HepG2 (cell line): ENCODE data around the gene PRKCE. TPM values are rescaled to one million over a fixed set of nuclear protein-coding genes. Genes with fewer than 3 reads are reported as not detected.

Experiments
- ATAC-seq: fragments of 200-7000 bp; cut with Tn5 transposase; 3 replicates; pipeline ENCODE4 v1.9.1; 2020; ENCODE audit warnings: mild to moderate bottlenecking, moderate library complexity
- BruUV-seq: library from RNA; stranded (reverse); fragments of 400-500 nt; replicated peaks from 2 replicates; lab custom pipeline; 2021; lab: Mats Ljungman, UMichigan
- CTCF ChIA-PET: fragments of 300-600 bp; formaldehyde crosslinking; extraction: SDS; loops from one replicate; lab custom pipeline; 2021; ENCODE audit warnings: low total read pairs, inconsistent platforms, low intra/inter-chr PET ratio; lab: Yijun Ruan, JAX
- POLR2A ChIA-PET: fragments of 350-600 bp; sonication (Branson Sonifier 250); formaldehyde crosslinking; loops from one replicate; lab custom pipeline; 2020; ENCODE audit warnings: antibody characterized with exemption, inconsistent platforms; lab: Yijun Ruan, JAX
- DNase-seq: peaks from one replicate; pipeline ENCODE4 v3.0.0-alpha.2; 2015; ENCODE audit warnings: low spot score
- FAIRE-seq: peaks from 3 replicates; lab custom pipeline; 2011; peaks lifted over from hg19 to GRCh38; lab: Jason Lieb, UNC
- H2AFZ ChIP-seq: one replicate; pipeline ENCODE4 v1.6.1; 2011; ENCODE audit warnings: low read length, inconsistent platforms
- H3K27ac ChIP-seq: fragments of 300-600 bp; 3 replicates; pipeline ENCODE4 v1.8.0; 2011; ENCODE audit warnings: mixed run types, mild to moderate bottlenecking, mixed read lengths, low read length, inconsistent platforms; ENCODE audit not compliant: insufficient read depth; ENCODE audit errors: extremely low read length
- H3K27me3 ChIP-seq, 2 experiments: fragments of 200-600 bp in 1 of 2; 2 replicates in 1 of 2; 3 replicates in 1 of 2; pipeline versions ENCODE4 v1.6.0 to v1.8.0; 2011; ENCODE audit warnings: low read length in 2 of 2, mild to moderate bottlenecking in 2 of 2, moderate library complexity in 2 of 2, inconsistent platforms in 1 of 2; ENCODE audit not compliant: insufficient read depth in 2 of 2, control insufficient read depth in 1 of 2
- H3K36me3 ChIP-seq, 2 experiments: fragments of 200-600 bp in 1 of 2; replicated peaks in 1 of 2; 2 replicates in 1 of 2; 3 replicates in 1 of 2; pipeline versions ENCODE4 v1.5.1 to v1.8.0; 2011; ENCODE audit warnings: low read length in 2 of 2, inconsistent platforms in 1 of 2; ENCODE audit not compliant: insufficient read depth in 2 of 2, control insufficient read depth in 1 of 2
- H3K4me1 ChIP-seq: 2 replicates; pipeline ENCODE4 v1.5.1; 2012; ENCODE audit warnings: low read length, inconsistent platforms; ENCODE audit not compliant: insufficient read depth
- H3K4me2 ChIP-seq: 2 replicates; pipeline ENCODE4 v1.6.0; 2011; ENCODE audit warnings: low read depth, low read length, inconsistent platforms
- H3K4me3 ChIP-seq, 3 experiments: fragments of 200-600 bp in 1 of 3; sonication (generic), shearing (Covaris generic) in 1 of 3; replicated peaks in 1 of 3; 2 replicates each; pipeline ENCODE4 v1.5.1; 2011 to 2016; ENCODE audit warnings: low read length in 3 of 3, inconsistent platforms in 2 of 3, low read depth in 2 of 3, mild to moderate bottlenecking in 2 of 3, control low read depth in 1 of 3, mixed read lengths in 1 of 3; ENCODE audit not compliant: insufficient read depth in 1 of 3
- H3K79me2 ChIP-seq: one replicate; pipeline ENCODE4 v1.6.1; 2011; ENCODE audit warnings: low read length, inconsistent platforms; ENCODE audit not compliant: insufficient read depth
- H3K9ac ChIP-seq: 2 replicates; pipeline ENCODE4 v1.6.0; 2011; ENCODE audit warnings: mild to moderate bottlenecking, low read depth, low read length, inconsistent platforms; ENCODE audit not compliant: insufficient read depth
- H3K9me3 ChIP-seq: 2 replicates; pipeline ENCODE4 v1.5.1; 2012; ENCODE audit warnings: mild to moderate bottlenecking, low read length
- H4K20me1 ChIP-seq: 2 replicates; pipeline ENCODE4 v1.6.0; 2011; ENCODE audit warnings: inconsistent platforms, mild to moderate bottlenecking, low read length, moderate library complexity; ENCODE audit not compliant: insufficient read depth
- AGO2 ChIP-seq: fragments of 200-400 bp; formaldehyde crosslinking; optimal IDR thresholded peaks from 2 replicates; pipeline ENCODE3; 2017; ENCODE audit warnings: mild to moderate bottlenecking, low read depth, low read length, moderate library complexity
- CREB1 ChIP-seq, 2 experiments: fragments of 450-650 bp in 1 of 2; IDR thresholded peaks; 2 replicates each; pipeline ENCODE4 v1.6.1; 2016 to 2017; ENCODE audit warnings: control low read depth in 1 of 2, mild to moderate bottlenecking in 1 of 2, missing compliant biosample characterization in 1 of 2, missing genetic modification characterization in 1 of 2
- FOXO1 ChIP-seq: sonication (generic); formaldehyde crosslinking; IDR thresholded peaks from 2 replicates; pipeline ENCODE4 v1.4.0; 2020; ENCODE audit warnings: missing genetic modification reagents
- KLF11 ChIP-seq: IDR thresholded peaks from 2 replicates; pipeline ENCODE4 v1.6.1; 2016; ENCODE audit warnings: missing compliant biosample characterization
- LCORL ChIP-seq, 2 experiments: fragments of 450-650 bp in 1 of 2; sonication (generic) in 1 of 2; formaldehyde crosslinking in 1 of 2; IDR thresholded peaks; 2 replicates each; pipeline versions ENCODE4 v1.5.0 to v1.6.1; 2017 to 2020; ENCODE audit warnings: antibody characterized with exemption in 1 of 2, missing genetic modification reagents in 1 of 2
- MEIS2 ChIP-seq: sonication (generic); formaldehyde crosslinking; IDR thresholded peaks from 2 replicates; pipeline ENCODE4 v1.9.0; 2021; ENCODE audit warnings: mild to moderate bottlenecking, missing genetic modification reagents
- NR3C1 ChIP-seq: sonication (generic); formaldehyde crosslinking; IDR thresholded peaks from 2 replicates; pipeline ENCODE4 v1.4.0; 2020; ENCODE audit warnings: missing genetic modification reagents
- ZBTB3 ChIP-seq: sonication (generic); formaldehyde crosslinking; IDR thresholded peaks from 2 replicates; pipeline ENCODE4 v1.4.0; 2020; ENCODE audit warnings: low read depth, mild to moderate bottlenecking, moderate library complexity, missing genetic modification reagents, borderline replicate concordance
- ZNF264 ChIP-seq: sonication (generic); formaldehyde crosslinking; IDR thresholded peaks from 2 replicates; pipeline ENCODE4 v1.4.0; 2020; ENCODE audit warnings: missing genetic modification reagents
- ZNF547 ChIP-seq: sonication (generic); formaldehyde crosslinking; IDR thresholded peaks from 2 replicates; pipeline ENCODE4 v1.5.1; 2020; ENCODE audit warnings: mild to moderate bottlenecking, missing genetic modification reagents
- ZNF556 ChIP-seq: sonication (generic); formaldehyde crosslinking; IDR thresholded peaks from 2 replicates; pipeline ENCODE4 v1.4.0; 2020; ENCODE audit warnings: mild to moderate bottlenecking, missing genetic modification reagents, borderline replicate concordance
- WGBS: methylation state at CpG from one replicate; pipeline ENCODE4 v1.1.6; 2017; ENCODE audit warnings: low lambda C conversion rate; 5-methylcytosine and 5-hydroxymethylcytosine counted together
- in situ Hi-C: cut with HindIII; loops from 2 replicates; pipeline ENCODE4 v1.10.0; 2017; ENCODE audit warnings: low pct_unique_long_range_greater_than_20kb; ENCODE audit not compliant: extremely low pct_ligation_motif_present
- intact Hi-C: fragments of 100-400 bp; cut with micrococcal nuclease; formaldehyde crosslinking; loops from one replicate; pipeline ENCODE4 v1.10.0; 2022; ENCODE audit not compliant: unreplicated experiment
- polyA plus RNA-seq, 8 experiments: library from polyadenylated mRNA; depleted of rRNA in 3 of 8; stranded (reverse) in 7 of 8; unstranded in 1 of 8; fragments of >200 nt; fragmentation: Illumina TruSeq in 4 of 8; extraction: Trizol in 4 of 8; gene quantifications; 2 replicates each; pipeline versions ENCODE4 v1.2.1 to v1.2.3, GENCODE V29; 2011 to 2016; ENCODE audit warnings: low read depth in 4 of 8, missing spikeins in 1 of 8, mixed read lengths in 1 of 8; ENCODE audit not compliant: insufficient read depth in 1 of 8
- total RNA-seq, 5 experiments: library from RNA; depleted of rRNA; stranded (reverse); fragments of >200 nt; fragmentation: Illumina TruSeq; extraction: Trizol; gene quantifications; 2 replicates each; pipeline ENCODE4 v1.2.3, GENCODE V29; 2016; ENCODE audit warnings: low read depth in 1 of 5
- TF ChIP-seq, protein P1 (sequence below): sonication (generic); formaldehyde crosslinking; conservative IDR thresholded peaks from 2 replicates; pipeline ENCODE4 v1.4.0; 2020; ENCODE audit warnings: missing genetic modification reagents
- TF ChIP-seq, protein P2 (sequence below): sonication (generic); formaldehyde crosslinking; IDR thresholded peaks from 2 replicates; pipeline ENCODE4; 2020; ENCODE audit warnings: missing genetic modification reagents, mild to moderate bottlenecking, borderline replicate concordance
- TF ChIP-seq, protein P3 (sequence below): sonication (generic); formaldehyde crosslinking; IDR thresholded peaks from 2 replicates; pipeline ENCODE4 v1.4.0; 2020; ENCODE audit warnings: mild to moderate bottlenecking, missing genetic modification reagents

Gene PRKCE
- total and polyA plus RNA-seq, 2 of the 13 experiments (the other 11 are each of a cell fraction or from before 2014, with no cell fraction given): 1.0 to 3.9 TPM

DNA sequence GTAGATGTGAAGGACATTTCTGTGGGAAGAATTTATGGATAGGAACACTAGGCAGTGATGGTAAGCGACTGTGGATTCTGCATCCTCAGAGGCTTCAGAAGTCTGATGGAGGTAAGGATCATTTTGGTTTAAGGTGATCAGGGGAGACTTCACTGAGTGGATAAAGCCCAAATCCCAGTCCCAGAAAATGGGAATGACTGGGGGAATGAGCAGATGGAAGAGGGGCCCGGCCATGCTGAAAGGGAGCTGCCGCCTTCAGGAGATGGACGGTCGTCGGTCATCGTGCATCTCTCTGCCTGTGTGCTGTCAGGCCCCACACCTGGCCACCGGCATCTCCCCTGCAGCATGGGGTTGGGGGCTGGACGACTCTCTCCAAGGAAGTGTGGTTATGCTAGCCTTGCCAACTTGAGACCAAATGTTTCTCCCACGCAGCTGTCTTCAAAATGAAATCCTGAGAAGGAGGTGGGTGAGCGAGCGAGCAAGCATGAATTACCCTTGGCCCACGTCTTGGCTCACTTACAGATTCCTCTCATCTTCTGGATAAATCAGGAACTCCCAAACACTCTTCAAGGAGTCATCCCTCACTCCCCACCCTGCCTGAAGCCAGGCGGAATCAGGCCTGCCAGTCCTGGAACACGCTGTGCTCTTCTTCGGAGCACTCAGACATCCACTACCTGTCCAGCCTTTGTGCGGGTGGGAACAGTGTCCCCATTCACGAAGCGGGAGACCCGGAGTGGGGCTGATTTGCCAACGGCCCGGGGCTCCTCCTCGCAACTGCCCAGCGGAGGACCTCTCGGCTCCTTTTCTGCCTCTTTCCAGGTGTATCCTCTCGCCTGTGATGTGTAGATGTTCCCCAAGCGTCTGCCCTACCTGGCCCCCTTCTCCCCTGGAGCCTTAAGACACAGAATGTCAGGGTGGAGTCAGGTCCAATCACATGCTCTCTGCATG is 85.6 kb downstream of the PRKCE start:
- Histone ChIP-seq H4K20me1 (no peaks in the 10 kb centered on the region; the same call in 1 of the 2 replicates), H3K36me3 (no peaks in the 10 kb centered on the region), H3K4me2 (no peak overlapping the region), H3K4me1 (no peaks in the 10 kb centered on the region), H3K79me2 (no peaks in the 10 kb centered on the region), H3K9ac (no peak overlapping the region), H2AFZ (no peak overlapping the region), H3K4me3 (no peak overlapping the region), H3K27ac (no peak overlapping the region), H3K9me3 (no peaks in the 10 kb centered on the region), H3K27me3 (no peaks in the 10 kb centered on the region)
- ATAC-seq: no peak
- intact Hi-C loops (no loop called here), in situ Hi-C loops (no loop called here)
- POLR2A ChIA-PET: no interaction called here
- BruUV-seq: no TSS peak
- TF ChIP-seq ZBTB3 (no peak), MEIS2 (no peak), KLF11 (CRISPR knock-in tag) (no peak), ZNF264 (CRISPR knock-in tag) (no peak), CREB1 (IDR thresholded peaks at IDR 0.05) (no peak), CREB1 (CRISPR knock-in tag; IDR thresholded peaks at IDR 0.05) (no peak), NR3C1 (CRISPR knock-in tag) (no peak), FOXO1 (CRISPR knock-in tag) (no peak), LCORL (IDR thresholded peaks at IDR 0.05) (no peak), LCORL (CRISPR knock-in tag; IDR thresholded peaks at IDR 0.05) (no peak), AGO2 (no peak), ZNF556 (CRISPR knock-in tag) (no peak), ZNF547 (CRISPR knock-in tag) (no peak)
- TF ChIP-seq, protein P1, sequence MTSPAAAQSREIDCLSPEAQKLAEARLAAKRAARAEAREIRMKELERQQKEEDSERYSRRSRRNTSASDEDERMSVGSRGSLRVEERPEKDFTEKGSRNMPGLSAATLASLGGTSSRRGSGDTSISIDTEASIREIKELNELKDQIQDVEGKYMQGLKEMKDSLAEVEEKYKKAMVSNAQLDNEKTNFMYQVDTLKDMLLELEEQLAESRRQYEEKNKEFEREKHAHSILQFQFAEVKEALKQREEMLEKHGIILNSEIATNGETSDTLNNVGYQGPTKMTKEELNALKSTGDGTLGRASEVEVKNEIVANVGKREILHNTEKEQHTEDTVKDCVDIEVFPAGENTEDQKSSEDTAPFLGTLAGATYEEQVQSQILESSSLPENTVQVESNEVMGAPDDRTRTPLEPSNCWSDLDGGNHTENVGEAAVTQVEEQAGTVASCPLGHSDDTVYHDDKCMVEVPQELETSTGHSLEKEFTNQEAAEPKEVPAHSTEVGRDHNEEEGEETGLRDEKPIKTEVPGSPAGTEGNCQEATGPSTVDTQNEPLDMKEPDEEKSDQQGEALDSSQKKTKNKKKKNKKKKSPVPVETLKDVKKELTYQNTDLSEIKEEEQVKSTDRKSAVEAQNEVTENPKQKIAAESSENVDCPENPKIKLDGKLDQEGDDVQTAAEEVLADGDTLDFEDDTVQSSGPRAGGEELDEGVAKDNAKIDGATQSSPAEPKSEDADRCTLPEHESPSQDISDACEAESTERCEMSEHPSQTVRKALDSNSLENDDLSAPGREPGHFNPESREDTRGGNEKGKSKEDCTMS (CRISPR knock-in tag): no peak
- TF ChIP-seq, protein P2, sequence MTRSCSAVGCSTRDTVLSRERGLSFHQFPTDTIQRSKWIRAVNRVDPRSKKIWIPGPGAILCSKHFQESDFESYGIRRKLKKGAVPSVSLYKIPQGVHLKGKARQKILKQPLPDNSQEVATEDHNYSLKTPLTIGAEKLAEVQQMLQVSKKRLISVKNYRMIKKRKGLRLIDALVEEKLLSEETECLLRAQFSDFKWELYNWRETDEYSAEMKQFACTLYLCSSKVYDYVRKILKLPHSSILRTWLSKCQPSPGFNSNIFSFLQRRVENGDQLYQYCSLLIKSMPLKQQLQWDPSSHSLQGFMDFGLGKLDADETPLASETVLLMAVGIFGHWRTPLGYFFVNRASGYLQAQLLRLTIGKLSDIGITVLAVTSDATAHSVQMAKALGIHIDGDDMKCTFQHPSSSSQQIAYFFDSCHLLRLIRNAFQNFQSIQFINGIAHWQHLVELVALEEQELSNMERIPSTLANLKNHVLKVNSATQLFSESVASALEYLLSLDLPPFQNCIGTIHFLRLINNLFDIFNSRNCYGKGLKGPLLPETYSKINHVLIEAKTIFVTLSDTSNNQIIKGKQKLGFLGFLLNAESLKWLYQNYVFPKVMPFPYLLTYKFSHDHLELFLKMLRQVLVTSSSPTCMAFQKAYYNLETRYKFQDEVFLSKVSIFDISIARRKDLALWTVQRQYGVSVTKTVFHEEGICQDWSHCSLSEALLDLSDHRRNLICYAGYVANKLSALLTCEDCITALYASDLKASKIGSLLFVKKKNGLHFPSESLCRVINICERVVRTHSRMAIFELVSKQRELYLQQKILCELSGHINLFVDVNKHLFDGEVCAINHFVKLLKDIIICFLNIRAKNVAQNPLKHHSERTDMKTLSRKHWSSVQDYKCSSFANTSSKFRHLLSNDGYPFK: no peak
- TF ChIP-seq, protein P3, sequence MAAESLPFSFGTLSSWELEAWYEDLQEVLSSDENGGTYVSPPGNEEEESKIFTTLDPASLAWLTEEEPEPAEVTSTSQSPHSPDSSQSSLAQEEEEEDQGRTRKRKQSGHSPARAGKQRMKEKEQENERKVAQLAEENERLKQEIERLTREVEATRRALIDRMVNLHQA: no peak
- no peak for FAIRE-seq
- CTCF ChIA-PET: no interaction called here
- 68% methylated on average over 27 of the region's 27 CpGs for WGBS
- DNase-seq: no peak
